Hepatic stellate cell (primary cell): ENCODE measurements around the gene EHMT1.

Experiments
- DNase-seq: peaks from one replicate; pipeline ENCODE4 v3.0.0; 2011; ENCODE audit warnings: low spot score

The EHMT1 gene

DNA sequence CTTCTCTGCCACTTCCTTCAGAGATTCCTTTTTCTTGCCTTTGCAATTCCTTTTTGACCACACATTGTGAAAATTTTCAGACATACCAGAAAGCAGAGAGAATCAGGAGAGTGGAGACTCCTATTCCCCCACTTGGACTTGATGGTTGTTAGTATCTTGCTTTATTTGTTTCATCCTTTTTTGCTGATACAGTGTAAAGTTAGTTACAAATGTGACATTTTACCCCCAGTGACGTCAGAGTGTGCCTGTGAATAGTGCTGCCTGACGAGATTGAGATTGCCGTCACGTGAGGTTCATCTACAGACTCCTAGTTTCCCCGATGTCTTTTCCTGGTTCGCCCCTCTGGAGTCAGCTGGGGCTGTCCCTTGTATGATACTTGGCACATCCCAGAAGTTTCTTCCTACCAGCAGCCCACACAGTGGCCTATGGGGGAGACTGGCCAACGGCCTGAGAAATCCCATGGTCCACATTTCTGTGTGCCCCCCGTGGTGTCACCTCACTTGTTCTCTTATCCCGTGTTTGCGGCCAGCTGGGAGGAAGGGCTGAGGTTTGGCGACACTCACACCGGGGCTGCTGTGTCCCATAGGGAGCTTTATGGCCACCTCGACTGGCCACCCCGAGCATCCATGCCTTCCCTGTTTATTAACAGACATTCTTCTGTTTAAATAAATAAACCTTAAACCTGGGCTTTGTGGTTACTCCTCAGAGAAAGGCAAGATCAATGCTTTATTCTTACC, 210.6 kb downstream of the EHMT1 start:
- no peak for DNase-seq

DNA sequence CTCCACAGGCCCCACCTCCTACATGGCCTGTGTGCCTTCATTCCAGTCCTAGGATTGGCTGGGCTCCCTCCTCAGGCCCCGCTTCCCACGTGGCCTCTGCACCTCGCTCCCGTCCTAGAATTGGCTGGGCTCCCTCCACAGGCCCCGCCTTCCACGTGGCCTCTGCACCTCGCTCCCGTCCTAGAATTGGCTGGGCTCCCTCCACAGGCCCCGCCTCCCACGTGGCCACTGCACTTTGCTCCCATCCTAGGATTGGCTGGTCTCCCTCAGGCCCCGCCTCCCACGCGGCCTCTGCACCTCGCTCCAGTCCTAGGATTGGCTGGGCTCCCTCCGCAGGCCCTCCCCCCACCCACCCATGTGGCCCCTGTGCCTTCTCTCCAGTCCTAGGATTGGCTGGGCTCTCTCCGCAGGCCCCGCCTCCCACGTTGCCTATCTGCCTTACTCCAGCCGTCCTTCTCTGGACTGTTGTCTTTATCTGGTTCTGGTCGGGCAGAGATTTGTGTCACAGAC, 213.4 kb downstream of the EHMT1 start:
- no peak for DNase-seq

DNA sequence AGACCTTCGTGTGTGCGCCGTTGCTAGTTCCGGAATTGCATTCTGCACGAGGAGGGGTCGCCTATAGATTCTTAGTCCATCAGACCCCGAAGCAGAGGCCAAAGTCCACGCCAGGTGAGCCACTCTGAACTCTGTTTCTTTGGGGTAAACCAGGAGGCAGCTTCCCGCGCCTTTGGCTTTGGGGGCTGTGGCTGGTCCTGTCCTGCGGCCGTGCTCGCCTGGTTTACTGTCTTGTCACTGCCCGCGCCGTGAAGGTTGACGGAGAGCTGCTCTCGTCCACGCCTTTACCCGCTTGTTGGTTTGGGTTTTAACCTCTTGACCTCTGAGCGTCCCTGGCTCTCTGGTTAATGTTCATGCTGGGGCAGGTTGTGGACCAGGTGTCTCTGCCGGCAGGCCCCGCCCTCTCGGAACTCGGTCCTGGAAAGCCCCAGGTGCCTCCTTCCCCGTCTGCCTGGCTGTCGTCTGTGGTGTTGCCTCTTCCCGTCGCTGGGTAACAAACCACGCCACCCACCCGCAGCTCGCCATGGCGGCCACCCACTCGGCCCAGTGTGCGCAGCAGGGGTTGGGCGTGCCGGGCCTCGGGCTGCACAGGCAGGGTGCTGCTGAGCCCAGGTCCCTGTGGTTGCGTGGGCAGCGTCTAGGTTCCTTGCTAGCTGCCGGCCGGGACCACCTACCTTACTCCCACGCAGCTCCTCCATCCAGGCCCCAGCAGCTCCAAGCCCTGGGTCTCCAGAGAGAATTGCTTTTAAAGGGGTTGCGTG, 214.2 kb downstream of the EHMT1 start:
- DNase-seq: no peak

DNA sequence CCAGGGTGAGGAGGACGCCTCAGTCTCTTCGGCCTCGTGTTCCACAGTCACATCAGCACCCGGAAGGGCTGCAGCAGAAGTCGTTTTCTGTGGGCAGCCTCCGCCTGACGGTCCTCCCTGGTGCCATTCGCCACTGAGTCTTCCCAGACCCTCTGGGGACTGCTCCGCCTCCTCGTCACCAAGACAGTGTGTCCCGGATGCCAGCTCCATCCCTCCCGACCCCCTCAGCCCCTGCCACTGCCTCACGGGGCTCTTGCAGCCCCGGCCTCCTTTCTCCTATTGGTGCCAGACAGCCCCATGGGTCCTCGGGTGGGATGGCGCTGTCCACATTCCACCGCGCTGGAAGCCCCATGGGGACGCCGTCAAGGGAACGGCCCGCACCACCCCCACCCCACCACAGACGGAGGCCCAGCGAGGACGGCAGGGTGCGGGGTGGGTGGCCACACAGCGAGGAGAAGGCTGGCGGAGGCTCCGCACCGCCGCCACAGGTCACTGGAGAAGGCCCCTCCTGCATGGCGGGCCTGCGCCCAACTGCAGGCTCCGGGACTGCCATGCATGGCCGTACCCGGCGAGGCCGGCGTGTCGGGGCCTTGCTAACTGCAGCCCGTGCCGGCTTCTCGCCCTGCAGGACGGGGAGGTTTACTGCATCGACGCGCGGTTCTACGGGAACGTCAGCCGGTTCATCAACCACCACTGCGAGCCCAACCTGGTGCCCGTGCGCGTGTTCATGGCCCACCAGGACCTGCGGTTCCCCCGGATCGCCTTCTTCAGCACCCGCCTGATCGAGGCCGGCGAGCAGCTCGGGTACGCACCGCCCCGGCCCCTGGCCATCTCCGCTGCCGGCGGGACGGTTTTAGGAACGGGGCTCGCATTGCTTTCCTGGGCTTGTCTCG, 215.2 kb downstream of the EHMT1 start:
- no peak for DNase-seq

DNA sequence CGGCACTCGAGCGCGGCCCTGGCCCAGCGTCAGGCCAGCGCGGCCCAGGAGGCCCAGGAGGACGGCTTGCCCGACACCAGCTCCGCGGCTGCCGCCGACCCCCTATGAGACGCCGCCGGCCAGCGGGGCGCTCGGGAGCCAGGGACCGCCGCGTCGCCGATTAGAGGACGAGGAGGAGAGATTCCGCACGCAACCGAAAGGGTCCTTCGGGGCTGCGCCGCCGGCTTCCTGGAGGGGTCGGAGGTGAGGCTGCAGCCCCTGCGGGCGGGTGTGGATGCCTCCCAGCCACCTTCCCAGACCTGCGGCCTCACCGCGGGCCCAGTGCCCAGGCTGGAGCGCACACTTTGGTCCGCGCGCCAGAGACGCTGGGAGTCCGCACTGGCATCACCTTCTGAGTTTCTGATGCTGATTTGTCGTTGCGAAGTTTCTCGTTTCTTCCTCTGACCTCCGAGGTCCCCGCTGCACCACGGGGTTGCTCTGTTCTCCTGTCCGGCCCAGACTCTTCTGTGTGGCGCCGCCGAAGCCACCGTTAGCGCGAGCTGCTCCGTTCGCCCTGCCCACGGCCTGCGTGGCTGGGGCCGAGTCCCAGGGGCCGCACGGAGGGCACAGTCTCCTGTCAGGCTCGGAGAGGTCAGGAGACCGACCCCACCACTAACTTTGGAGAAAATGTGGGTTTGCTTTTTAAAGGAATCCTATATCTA, 216.2 kb downstream of the EHMT1 start:
- no peak for DNase-seq

DNA sequence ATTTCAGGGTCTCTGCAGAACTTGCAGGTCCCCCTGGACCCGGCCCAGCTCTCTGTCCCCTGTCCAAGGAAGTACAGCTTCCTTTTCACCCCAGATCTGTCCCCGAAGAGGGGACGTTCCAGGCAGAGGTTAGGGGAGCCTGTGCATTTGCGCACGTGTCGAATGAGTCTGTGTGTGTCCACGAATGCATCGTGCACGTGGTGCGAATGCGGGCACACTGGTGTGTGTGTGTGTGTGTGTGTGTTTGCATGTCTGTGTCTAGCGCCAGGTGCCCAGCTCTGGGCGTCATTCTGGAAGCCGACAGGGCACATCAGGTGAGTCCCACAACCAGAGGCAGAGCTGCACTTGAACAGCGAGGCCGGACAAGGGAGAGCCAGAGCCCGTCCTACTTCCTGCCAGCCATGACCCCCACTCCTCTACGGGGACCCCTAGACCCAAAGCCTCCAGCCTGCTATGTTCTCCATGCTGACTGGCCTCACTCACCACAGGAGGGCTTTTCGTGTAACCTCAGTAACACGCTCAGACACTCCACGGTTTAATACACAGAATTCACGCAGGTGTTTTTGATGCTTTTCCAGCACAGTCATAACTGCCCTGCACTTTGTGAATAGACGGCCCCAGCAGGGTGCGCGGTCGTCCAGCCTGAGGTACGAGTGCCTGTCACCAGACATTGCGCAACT, 217.5 kb downstream of the EHMT1 start:
- no peak for DNase-seq

DNA sequence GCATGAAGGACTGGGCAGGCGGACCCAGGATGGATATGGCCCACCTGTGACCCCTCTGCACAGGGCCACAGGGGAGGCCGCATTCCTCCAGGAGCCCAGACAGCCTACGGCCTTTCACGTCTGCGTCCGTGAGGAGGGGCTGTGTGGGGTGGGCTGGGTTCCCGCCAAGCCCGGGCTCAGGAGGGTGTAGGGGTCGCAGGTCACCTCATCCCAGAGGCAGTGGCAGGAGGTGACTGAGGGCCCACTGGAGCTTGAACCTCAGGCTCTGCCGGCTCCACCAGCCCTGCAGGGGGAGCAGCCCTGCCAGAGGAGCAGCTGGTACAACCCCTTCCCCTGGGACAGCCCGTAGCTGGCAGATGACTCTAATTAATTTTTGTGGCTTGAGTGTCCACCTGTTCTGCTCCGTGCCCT, 218.0 kb downstream of the EHMT1 start:
- DNase-seq: no peak

DNA sequence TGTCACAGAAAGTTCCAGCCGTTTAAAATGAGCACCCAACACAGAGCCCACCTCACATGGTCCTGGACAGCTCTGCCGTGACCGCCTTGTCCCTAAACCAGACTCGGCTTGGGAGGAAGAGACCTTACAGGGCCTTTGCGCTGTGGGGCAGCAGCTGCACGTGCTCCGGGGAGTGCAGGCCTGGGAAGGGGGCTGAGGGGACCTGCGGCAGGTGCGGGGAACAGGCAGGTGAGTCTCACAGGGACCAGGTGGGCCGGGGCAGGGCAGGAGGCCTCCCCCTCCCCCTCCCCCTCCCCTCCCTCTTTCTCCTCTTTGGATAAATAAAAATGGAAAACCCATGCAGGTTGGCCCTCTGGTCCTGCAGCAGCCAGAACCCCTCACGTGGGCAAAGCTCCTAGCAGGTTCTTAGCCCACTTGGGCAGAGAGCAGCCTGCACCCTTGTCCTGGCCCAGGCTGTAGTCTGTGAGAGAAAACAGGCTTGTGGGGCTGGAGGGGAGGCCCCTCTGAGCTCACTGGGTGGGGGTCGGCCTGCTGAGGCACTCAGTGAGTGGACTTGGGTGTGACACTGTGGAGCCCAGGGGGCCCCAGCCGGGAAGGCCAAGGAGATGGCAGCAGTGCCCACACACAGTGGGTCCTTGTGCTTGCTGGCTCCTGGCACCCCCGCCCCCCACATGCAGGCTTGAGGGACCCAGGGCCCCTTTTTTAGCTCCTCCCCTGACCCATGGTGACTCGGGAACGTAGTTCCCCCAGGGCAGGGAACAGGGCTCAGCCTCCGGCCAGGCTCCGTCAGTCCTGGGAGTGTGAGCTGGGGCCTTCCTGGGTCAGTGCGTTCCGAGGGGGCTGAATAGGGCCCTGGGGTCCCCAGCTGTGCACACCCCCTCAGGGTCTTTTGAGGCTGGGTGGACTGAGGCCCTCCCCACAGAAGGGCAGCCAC, 218.8 kb downstream of the EHMT1 start:
- no peak for DNase-seq

DNA sequence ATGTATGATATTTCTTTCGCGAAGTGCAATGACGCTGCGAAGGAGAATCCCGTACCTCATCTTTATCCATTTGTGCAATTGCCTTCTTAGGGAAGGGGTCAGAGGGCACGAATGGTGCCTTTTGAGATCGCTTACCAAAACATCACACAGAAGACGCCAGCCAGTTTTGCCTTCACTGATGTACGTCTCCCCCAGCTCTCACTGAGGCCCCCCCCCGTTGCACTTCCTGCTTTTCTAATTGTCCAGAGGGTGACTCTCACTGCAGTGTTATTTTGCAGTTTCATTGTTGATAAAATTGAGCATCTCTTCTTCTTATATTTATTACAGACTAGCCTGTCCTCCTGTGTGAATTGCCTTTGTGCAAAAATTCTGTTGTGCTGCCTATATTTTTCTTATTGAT, 219.8 kb downstream of the EHMT1 start:
- no peak for DNase-seq

DNA sequence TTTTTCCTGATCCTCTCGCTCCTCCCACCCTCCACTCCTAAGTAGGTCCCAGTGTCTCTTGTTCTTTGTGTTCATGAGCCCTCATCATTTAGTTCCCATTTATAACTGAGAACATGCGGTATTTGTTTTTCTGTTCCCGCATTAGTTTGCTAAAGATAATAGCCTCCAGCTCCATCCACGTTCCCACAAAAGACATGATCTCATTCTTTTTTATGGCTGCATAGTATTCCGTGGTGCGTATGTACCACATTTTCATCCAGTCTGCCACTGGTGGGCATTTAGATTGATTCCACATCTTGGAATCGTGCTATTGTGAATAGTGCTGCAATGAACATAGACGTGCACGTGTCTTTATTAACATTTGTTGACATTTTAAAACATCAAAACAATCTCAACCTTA, 224.6 kb downstream of the EHMT1 start:
- no peak for DNase-seq

DNA sequence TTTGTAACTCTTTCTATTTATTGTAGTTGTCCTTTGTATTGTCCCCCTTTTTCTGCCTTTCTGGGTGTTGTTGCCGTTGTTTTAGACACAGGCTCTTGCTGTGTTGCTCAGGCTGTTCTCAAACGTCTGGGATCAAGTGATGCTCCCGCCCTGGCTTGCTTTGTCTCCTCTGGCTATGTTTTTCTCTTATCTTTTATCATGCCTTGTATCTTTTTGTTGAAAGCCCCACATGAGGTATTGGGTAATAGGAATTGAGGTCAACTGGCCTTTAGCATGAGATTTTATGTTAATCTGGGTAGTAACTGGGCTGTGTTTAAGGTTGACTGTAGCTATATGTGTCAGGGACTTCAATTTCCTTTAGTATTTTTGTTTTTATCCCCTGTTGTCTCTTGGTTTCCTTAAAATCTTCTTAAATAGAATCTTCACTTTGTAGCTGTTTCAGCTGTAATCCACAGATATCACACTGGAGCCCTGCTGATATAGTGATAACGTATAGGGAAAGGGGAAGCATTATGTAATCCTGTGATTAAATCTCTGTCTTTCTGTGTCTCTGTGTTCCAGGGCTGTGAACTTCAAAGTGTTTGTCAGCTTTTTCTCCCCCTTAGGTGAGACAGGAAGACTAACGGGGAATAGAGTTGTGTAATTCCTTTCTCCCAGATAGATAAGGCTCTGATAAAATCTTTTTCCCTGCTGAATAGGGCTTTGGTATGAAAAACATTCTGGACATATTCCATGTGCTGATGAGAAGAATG, 232.9 kb downstream of the EHMT1 start:
- DNase-seq: no peak

DNA sequence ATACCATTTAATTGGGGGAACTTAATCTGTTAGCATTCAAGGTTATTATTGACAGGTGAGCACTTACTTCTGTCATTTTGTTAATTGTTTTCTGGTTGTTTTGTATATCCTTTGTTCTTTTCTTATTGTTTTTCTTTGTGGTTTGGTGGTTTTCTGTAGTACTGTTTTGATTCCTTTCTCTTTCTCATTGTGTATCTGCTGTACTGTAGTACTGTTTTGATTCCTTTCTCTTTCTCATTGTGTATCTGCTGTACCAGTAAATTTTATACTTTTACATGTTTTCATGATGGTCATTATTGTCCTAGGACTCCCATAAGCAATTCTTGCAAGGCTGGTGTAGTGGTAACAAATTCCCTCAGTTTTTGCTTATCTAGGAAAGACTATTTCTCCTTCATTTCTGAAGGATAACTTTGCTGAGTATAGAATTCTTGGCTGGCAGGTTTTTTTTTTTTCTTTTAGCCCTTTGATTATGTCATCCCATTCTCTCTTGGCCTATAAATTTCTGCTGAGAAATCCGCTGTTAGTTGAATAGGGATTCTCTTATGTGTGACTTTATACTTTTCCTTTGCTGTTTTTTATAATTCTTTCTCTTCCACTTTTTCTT, 234.7 kb downstream of the EHMT1 start:
- no peak for DNase-seq

DNA sequence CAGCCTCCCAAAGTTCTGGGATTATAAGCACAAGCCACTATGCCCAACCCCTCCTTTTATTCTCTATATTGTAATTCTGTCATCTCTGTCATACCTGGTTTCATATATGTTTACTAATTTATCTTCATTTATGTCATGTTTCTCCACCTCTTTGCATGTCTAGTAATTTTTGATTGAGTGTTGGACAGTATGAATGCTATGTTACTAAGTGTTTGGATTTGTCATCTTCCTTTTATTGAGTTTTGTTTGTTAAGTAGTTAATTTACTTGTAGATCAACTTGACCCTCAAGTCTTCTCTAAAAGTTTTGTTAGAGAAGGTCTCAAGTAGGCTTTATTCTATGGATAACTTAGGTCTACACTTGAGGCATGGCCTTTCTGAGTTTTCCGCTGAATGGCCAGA, 241.6 kb downstream of the EHMT1 start:
- no peak for DNase-seq

DNA sequence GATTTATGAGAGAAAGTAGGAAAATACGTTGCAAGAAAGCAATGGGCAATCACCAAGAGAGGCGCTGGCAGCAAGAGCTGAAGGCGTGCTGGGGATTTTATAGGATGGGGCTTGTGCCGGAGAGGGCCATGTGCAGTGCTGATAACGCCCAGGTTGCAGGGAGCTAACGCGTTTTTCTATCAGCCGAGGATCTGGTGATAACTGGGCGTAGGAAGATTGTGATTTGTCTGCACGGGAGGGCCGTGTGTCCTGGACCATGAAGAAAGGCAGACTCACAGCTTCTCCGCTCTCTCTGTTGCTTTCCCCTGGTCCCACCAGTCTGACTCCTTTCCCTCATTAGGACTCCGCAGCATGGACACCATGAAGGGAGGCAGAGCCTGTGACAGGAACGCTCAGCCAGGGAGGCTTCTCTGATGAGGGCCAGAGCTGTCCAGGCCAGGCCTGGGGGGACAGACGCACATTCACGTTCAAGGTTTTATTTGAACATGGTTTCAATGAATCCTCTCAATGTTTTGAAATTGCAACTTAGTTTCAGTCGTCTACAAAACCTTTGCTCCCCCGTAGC, 246.9 kb downstream of the EHMT1 start:
- DNase-seq: no peak

DNA sequence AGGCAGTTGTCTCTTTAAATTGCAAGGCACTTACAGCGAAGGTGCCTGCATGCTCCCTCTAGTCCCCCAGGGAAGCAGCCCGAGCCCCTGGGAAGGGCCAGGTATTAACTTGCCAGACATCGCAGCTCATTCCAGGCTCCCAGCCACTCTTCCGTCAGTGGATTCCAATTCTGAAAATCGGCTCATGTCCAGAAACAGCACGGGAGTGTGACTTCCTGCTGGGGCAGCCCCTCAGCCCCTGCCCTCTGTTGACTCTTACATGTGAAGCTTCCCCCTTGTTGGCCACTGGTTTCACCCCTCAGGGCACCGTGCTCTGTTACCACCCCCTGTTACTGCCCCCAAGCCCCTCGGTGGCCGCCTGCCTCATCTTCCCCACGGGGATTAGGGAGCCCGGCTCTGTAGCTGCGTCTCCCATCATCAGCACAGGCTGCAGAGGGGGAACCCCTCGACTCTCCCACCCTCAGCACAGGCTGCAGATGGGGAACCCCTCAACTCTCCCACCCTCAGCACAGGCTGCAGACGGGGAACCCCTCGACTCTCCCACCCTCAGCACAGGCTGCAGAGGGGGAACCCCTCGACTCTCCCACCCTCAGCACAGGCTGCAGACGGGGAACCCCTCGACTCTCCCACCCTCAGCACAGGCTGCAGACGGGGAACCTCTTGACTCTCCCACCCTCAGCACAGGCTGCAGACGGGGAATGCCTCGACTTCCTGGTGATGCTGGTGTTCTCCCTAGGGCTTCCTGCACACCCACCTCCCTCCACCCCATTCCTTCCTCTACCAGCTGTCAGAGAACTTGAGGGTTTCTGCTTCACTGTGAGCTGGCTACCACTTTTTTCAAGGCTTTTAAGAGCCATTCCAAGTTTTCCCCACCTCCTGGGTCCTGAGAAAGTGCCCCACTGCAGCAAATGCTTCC, 247.7 kb downstream of the EHMT1 start:
- no peak for DNase-seq

DNA sequence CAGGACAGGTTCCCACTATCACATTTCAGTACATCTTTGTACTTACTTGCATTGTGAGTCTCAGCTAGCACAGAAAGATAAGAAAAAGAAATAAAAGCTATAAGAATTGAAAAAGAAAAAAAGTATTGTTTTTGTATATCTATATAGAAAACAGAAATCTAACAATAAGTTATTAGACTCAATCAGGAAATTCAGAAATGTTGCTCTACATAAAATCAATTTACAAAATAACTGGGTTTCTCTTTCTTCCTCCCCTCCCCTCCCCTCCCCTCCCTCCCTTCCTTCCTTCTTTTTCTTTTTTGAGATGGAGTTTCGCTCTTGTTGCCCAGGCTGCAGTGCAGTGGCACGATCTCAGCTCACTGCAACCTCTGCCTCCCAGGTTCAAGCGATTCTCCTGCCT, 251.6 kb downstream of the EHMT1 start:
- DNase-seq: no peak

DNA sequence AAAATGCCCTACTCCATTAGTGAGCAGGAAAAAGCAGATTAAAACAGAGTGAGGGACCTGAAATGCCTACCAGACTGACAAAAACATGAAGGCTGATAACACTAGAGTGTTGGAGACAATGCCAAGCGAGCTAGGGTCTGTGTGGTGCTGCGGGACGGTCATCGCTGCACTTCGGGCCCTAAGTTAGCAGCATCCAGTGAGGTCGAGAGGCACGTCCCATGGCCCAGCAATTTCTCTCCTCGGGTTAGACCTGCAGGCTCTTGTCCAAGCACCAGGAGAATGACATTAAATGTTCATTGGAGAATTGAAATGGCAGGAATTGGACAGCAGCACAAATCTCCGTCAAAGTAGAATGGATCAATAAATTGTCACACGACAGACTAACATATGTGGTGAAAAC, 253.5 kb downstream of the EHMT1 start:
- no peak for DNase-seq

DNA sequence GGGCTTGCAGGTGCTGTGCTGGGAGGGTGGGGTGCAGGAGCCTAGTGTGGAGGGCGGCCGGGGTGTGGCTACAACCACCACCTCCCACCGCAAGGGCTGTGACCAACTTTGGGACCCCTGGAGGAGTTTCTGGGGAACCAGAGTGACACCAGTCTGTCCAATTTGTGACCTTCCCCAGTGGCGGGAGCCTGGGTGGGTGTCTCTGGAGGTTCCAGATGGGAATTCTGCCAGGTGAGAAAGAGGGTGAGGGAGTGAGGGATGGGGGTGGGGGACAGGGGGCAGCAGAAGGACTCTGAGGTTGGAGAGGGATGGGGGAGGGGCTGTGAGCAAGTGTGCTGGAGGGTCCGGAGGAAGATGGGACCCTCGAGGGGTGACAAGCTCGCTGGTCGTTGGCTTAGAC, 254.6 kb downstream of the EHMT1 start:
- DNase-seq: no peak
